ENCODE data around the gene ROR1. TPM values are rescaled to one million over a fixed set of nuclear protein-coding genes. Genes with fewer than 3 reads are reported as not detected.
"Not testable (repeated sequence)": the region's sequence is repeated elsewhere in the genome, so short reads cannot be mapped to it uniquely, and the experiment has no call there.

The ROR1 gene
- total RNA-seq, 1 experiment from 2014 or later: 4.1 TPM

GRCh38 chr1:63822540-63822939 lies 48.7 kb downstream of the ROR1 start:
- no peak for DNase-seq (ENCODE audit: low spot score)

GRCh38 chr1:63824451-63824850 lies 50.6 kb downstream of the ROR1 start:
- DNase-seq (ENCODE audit: low spot score): no peak

- DNase-seq (ENCODE audit: low spot score): no peak
Measured at GRCh38 chr1:63825111-63825510, 51.3 kb downstream of the ROR1 start.

GRCh38 chr1:63826246-63826861 lies 52.5 kb downstream of the ROR1 start:
- DNase-seq (ENCODE audit: low spot score): not testable (repeated sequence)

- no peak for DNase-seq (ENCODE audit: low spot score)
Measured at GRCh38 chr1:63827411-63828321, 53.8 kb downstream of the ROR1 start.

- no peak for DNase-seq (ENCODE audit: low spot score)
Measured at GRCh38 chr1:63828322-63829044, 54.7 kb downstream of the ROR1 start.

GRCh38 chr1:63829349-63830327 lies 55.8 kb downstream of the ROR1 start:
- DNase-seq (ENCODE audit: low spot score): no peak

GRCh38 chr1:63831409-63831808 lies 57.6 kb downstream of the ROR1 start:
- DNase-seq (ENCODE audit: low spot score): no peak

GRCh38 chr1:63833363-63834119 lies 59.7 kb downstream of the ROR1 start:
- DNase-seq (ENCODE audit: low spot score): no peak

GRCh38 chr1:63835128-63835527 lies 61.3 kb downstream of the ROR1 start:
- no peak for DNase-seq (ENCODE audit: low spot score)

GRCh38 chr1:63836374-63836773 lies 62.6 kb downstream of the ROR1 start:
- DNase-seq (ENCODE audit: low spot score): no peak

- DNase-seq (ENCODE audit: low spot score): no peak
Measured at GRCh38 chr1:63836830-63837229, 63.0 kb downstream of the ROR1 start.

- DNase-seq (ENCODE audit: low spot score): no peak
Measured at GRCh38 chr1:63843010-63843409, 69.2 kb downstream of the ROR1 start.

GRCh38 chr1:63843884-63844283 lies 70.1 kb downstream of the ROR1 start:
- no peak for DNase-seq (ENCODE audit: low spot score)

- no peak for DNase-seq (ENCODE audit: low spot score)
Measured at GRCh38 chr1:63845346-63845745, 71.5 kb downstream of the ROR1 start.

- DNase-seq (ENCODE audit: low spot score): no peak
Measured at GRCh38 chr1:63847308-63847910, 73.6 kb downstream of the ROR1 start.

- no peak for DNase-seq (ENCODE audit: low spot score)
Measured at GRCh38 chr1:63848733-63849132, 74.9 kb downstream of the ROR1 start.

GRCh38 chr1:63849149-63849548 lies 75.3 kb downstream of the ROR1 start:
- no peak for DNase-seq (ENCODE audit: low spot score)

- no peak for DNase-seq (ENCODE audit: low spot score)
Measured at GRCh38 chr1:63854091-63854490, 80.3 kb downstream of the ROR1 start.

GRCh38 chr1:63855942-63856341 lies 82.1 kb downstream of the ROR1 start:
- DNase-seq (ENCODE audit: low spot score): no peak

Measured in H4 (cell line).